ENCODE results near the gene CACNA1G. TPM values are rescaled to one million over a fixed set of nuclear protein-coding genes. Genes with fewer than 3 reads are reported as not detected.

The CACNA1G gene
- total RNA-seq, 1 donor from 2014 or later = 0.11 TPM

- Mint-ChIP-seq H3K4me1 (ENCODE audit: unreplicated experiment) (peaks cover 6% of the 10 kb centered on the region), H3K27ac (ENCODE audit: unreplicated experiment) (no peak overlapping the region), H3K4me3 (ENCODE audit: unreplicated experiment) (no peak overlapping the region), H3K27me3 (ENCODE audit: unreplicated experiment) (peaks cover 28% of the 10 kb centered on the region), H3K9me3 (ENCODE audit: unreplicated experiment) (no peaks in the 10 kb centered on the region), H3K36me3 (ENCODE audit: unreplicated experiment) (no peaks in the 10 kb centered on the region)
- DNase-seq (ENCODE audit: extremely low spot score, unreplicated experiment) = no peak
- no peak for TF ChIP-seq CTCF (IDR thresholded peaks at IDR 0.05)
Measured at GRCh38 chr17:50586421-50587247, 26.1 kb downstream of the CACNA1G start.

GRCh38 chr17:50587571-50587970 lies 27.1 kb downstream of the CACNA1G start:
- DNase-seq (ENCODE audit: extremely low spot score, unreplicated experiment) = no peak
- Mint-ChIP-seq H3K36me3 (ENCODE audit: unreplicated experiment) (no peaks in the 10 kb centered on the region), H3K4me1 (ENCODE audit: unreplicated experiment) (peaks cover 6% of the 10 kb centered on the region), H3K27ac (ENCODE audit: unreplicated experiment) (no peak overlapping the region), H3K4me3 (ENCODE audit: unreplicated experiment) (no peak overlapping the region), H3K9me3 (ENCODE audit: unreplicated experiment) (no peaks in the 10 kb centered on the region), H3K27me3 (ENCODE audit: unreplicated experiment) (peaks cover 26% of the 10 kb centered on the region)
- TF ChIP-seq CTCF (IDR thresholded peaks at IDR 0.05) = no peak

GRCh38 chr17:50588391-50589049 lies 28.0 kb downstream of the CACNA1G start:
- Mint-ChIP-seq H3K9me3 (ENCODE audit: unreplicated experiment) (no peaks in the 10 kb centered on the region), H3K4me1 (ENCODE audit: unreplicated experiment) (peaks cover 6% of the 10 kb centered on the region), H3K27ac (ENCODE audit: unreplicated experiment) (no peak overlapping the region), H3K27me3 (ENCODE audit: unreplicated experiment) (peaks cover 19% of the 10 kb centered on the region), H3K36me3 (ENCODE audit: unreplicated experiment) (no peaks in the 10 kb centered on the region), H3K4me3 (ENCODE audit: unreplicated experiment) (no peak overlapping the region)
- no peak for DNase-seq (ENCODE audit: extremely low spot score, unreplicated experiment)
- no peak for TF ChIP-seq CTCF (IDR thresholded peaks at IDR 0.05)

- Mint-ChIP-seq H3K27ac (ENCODE audit: unreplicated experiment) (no peak overlapping the region), H3K9me3 (ENCODE audit: unreplicated experiment) (no peaks in the 10 kb centered on the region), H3K4me3 (ENCODE audit: unreplicated experiment) (no peak overlapping the region), H3K36me3 (ENCODE audit: unreplicated experiment) (no peaks in the 10 kb centered on the region), H3K27me3 (ENCODE audit: unreplicated experiment) (peaks cover 13% of the 10 kb centered on the region), H3K4me1 (ENCODE audit: unreplicated experiment) (peaks cover 6% of the 10 kb centered on the region)
- no peak for TF ChIP-seq CTCF (IDR thresholded peaks at IDR 0.05)
- DNase-seq (ENCODE audit: extremely low spot score, unreplicated experiment) = no peak
Measured at GRCh38 chr17:50589095-50589705, 28.7 kb downstream of the CACNA1G start.

All from osteocyte (in vitro differentiated cells).